ENCODE results near the gene TMEM270. TPM values are rescaled to one million over a fixed set of nuclear protein-coding genes. Genes with fewer than 3 reads are reported as not detected.

Gene TMEM270
- total RNA-seq, 2 donors from 2014 or later: not detected

- Histone ChIP-seq H3K27ac (ENCODE audit: low read depth, low read length) (no peak overlapping the region), H3K4me3 (ENCODE audit: low read length) (no peak overlapping the region), H3K9ac (ENCODE audit: extremely low read depth, low read length, poor library complexity, severe bottlenecking) (no peak overlapping the region), H3K4me1 (ENCODE audit: control insufficient read depth, insufficient read depth, low read length) (peaks cover 4% of the 10 kb centered on the region), H3K27me3 (ENCODE audit: control insufficient read depth, insufficient read depth, low read length, poor library complexity, severe bottlenecking) (no peaks in the 10 kb centered on the region), H3K36me3 (ENCODE audit: control insufficient read depth, insufficient read depth, low read length) (no peaks in the 10 kb centered on the region), H3K9me3 (ENCODE audit: control insufficient read depth, low read length) (no peaks in the 10 kb centered on the region)
- Mint-ChIP-seq H3K4me1 (peaks cover 10% of the 10 kb centered on the region), H3K27me3 (ENCODE audit: insufficient read depth) (peaks cover 11% of the 10 kb centered on the region), H3K27ac (no peak overlapping the region), H3K9me3 (no peaks in the 10 kb centered on the region), H3K4me3 (no peak overlapping the region), H3K36me3 (ENCODE audit: low read depth) (no peaks in the 10 kb centered on the region)
- no peak for TF ChIP-seq CTCF (conservative IDR thresholded peaks at IDR 0.05)
- WGBS, 2 experiments (ENCODE audit: insufficient coverage in 1 of 2, insufficient read length in 1 of 2): 86 to 92% methylated on average over 14 to 20 of the region's 20 CpGs
- no peak for DNase-seq
Measured at GRCh38 chr7:73871163-73872011, 10.4 kb downstream of the TMEM270 start.

- no peak for TF ChIP-seq CTCF (conservative IDR thresholded peaks at IDR 0.05)
- no peaks in the 10 kb centered on the region for H3K36me3 Mint-ChIP-seq (ENCODE audit: low read depth)
- H3K4me1 ChIP-seq (ENCODE audit: control insufficient read depth, insufficient read depth, low read length): peaks cover 4% of the 10 kb centered on the region
- no peak overlapping the region for H3K4me3 Mint-ChIP-seq
- no peak overlapping the region for H3K9ac ChIP-seq (ENCODE audit: extremely low read depth, low read length, poor library complexity, severe bottlenecking)
- no peaks in the 10 kb centered on the region for H3K9me3 ChIP-seq (ENCODE audit: control insufficient read depth, low read length)
- no peak overlapping the region for H3K27ac ChIP-seq (ENCODE audit: low read depth, low read length)
- H3K4me3 ChIP-seq (ENCODE audit: low read length): no peak overlapping the region
- H3K4me1 Mint-ChIP-seq: peaks cover 10% of the 10 kb centered on the region
- no peaks in the 10 kb centered on the region for H3K36me3 ChIP-seq (ENCODE audit: control insufficient read depth, insufficient read depth, low read length)
- no peaks in the 10 kb centered on the region for H3K27me3 ChIP-seq (ENCODE audit: control insufficient read depth, insufficient read depth, low read length, poor library complexity, severe bottlenecking)
- no peak overlapping the region for H3K27ac Mint-ChIP-seq
- DNase-seq: no peak
- H3K27me3 Mint-ChIP-seq (ENCODE audit: insufficient read depth): peaks cover 12% of the 10 kb centered on the region
- 81 to 84% methylated on average over 8 to 13 of the region's 13 CpGs for WGBS, 2 experiments (ENCODE audit: insufficient coverage in 1 of 2, insufficient read length in 1 of 2)
- H3K9me3 Mint-ChIP-seq: no peaks in the 10 kb centered on the region
Measured at GRCh38 chr7:73872056-73872908, 11.3 kb downstream of the TMEM270 start.

GRCh38 chr7:73876361-73876760 is 15.4 kb downstream of the TMEM270 start:
- H3K27me3 Mint-ChIP-seq (ENCODE audit: insufficient read depth): peaks cover 23% of the 10 kb centered on the region
- no peaks in the 10 kb centered on the region for H3K36me3 Mint-ChIP-seq (ENCODE audit: low read depth)
- WGBS, 2 experiments (ENCODE audit: insufficient coverage in 1 of 2, insufficient read length in 1 of 2): 78 to 93% methylated on average over 5 to 8 of the region's 8 CpGs
- no peaks in the 10 kb centered on the region for H3K9me3 Mint-ChIP-seq
- peaks cover under 1% of the 10 kb centered on the region for H3K4me1 ChIP-seq (ENCODE audit: control insufficient read depth, insufficient read depth, low read length)
- no peak overlapping the region for H3K4me3 Mint-ChIP-seq
- no peak overlapping the region for H3K27ac Mint-ChIP-seq
- H3K36me3 ChIP-seq (ENCODE audit: control insufficient read depth, insufficient read depth, low read length): no peaks in the 10 kb centered on the region
- peaks cover 8% of the 10 kb centered on the region for H3K4me1 Mint-ChIP-seq
- H3K27ac ChIP-seq (ENCODE audit: low read depth, low read length): no peak overlapping the region
- no peaks in the 10 kb centered on the region for H3K9me3 ChIP-seq (ENCODE audit: control insufficient read depth, low read length)
- H3K9ac ChIP-seq (ENCODE audit: extremely low read depth, low read length, poor library complexity, severe bottlenecking): no peak overlapping the region
- peaks cover 7% of the 10 kb centered on the region for H3K27me3 ChIP-seq (ENCODE audit: control insufficient read depth, insufficient read depth, low read length, poor library complexity, severe bottlenecking)
- TF ChIP-seq CTCF (conservative IDR thresholded peaks at IDR 0.05): no peak
- no peak for DNase-seq
- H3K4me3 ChIP-seq (ENCODE audit: low read length): no peak overlapping the region

Data from endodermal cell (in vitro differentiated cells).